Esophagus mucosa (tissue), 1 donor: ENCODE measurements around the gene KIF1C. TPM values are rescaled to one million over a fixed set of nuclear protein-coding genes. Genes with fewer than 3 reads are reported as not detected.

Source experiments
- ATAC-seq: fragments of 200-7000 bp; cut with Tn5 transposase; one replicate; pipeline ENCODE4 v1.9.1; 2020
- total RNA-seq: library from RNA; stranded (reverse); gene quantifications from one replicate; pipeline ENCODE4 v1.2.4, GENCODE V29; 2023
- donor health status: DM: yes; HTN: yes; CAD: no.

The KIF1C gene
- 95.4 TPM for total RNA-seq

DNA sequence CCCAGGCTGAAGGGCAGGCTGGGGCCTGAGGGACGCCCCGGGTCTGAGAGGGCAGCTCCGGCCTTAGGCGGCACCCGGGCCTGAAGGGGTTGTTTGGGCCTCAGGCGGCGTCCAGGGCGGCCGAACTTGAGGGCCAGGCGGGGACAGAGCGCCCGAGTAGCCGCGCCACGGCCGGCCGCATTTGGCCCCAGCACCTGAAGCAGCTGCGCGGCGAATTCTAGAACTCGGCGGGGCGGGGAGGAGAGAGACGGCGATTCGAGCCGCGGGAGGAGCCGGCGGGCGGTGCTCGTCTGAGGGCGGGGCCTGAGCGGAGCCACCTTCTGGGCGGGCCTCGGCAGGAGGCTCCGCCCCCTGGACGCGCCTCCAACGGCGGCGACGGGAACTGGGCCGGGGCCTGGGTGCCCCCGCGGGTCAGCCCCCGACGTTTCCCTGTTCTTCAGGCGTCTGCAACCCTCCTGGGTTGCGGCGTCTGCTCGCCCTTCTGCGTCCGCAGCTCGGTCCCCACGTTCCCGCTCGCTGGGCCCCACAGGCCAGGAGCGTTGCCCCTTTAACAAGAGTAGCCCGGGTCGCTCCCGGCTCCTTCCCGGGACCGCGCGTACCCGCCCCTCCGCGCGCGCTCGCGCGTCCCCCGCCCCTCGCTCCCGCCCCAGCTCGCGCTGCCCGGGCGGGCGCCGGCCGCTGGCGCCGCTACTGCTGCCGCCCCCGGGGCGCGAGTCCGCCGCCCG lies at the start of gene KIF1C, which contains the start of gene INCA1:
TSS of gene KIF1C (plus strand) at position 649 of the 725 bp plus-strand sequence. CDS start 2,297 bp downstream, outside the sequence.
TSS of gene INCA1 (minus strand) at position 221 of the 725 bp plus-strand sequence. CDS start 3,085 bp downstream, outside the sequence.
- ATAC-seq = peak; percentile 92

DNA sequence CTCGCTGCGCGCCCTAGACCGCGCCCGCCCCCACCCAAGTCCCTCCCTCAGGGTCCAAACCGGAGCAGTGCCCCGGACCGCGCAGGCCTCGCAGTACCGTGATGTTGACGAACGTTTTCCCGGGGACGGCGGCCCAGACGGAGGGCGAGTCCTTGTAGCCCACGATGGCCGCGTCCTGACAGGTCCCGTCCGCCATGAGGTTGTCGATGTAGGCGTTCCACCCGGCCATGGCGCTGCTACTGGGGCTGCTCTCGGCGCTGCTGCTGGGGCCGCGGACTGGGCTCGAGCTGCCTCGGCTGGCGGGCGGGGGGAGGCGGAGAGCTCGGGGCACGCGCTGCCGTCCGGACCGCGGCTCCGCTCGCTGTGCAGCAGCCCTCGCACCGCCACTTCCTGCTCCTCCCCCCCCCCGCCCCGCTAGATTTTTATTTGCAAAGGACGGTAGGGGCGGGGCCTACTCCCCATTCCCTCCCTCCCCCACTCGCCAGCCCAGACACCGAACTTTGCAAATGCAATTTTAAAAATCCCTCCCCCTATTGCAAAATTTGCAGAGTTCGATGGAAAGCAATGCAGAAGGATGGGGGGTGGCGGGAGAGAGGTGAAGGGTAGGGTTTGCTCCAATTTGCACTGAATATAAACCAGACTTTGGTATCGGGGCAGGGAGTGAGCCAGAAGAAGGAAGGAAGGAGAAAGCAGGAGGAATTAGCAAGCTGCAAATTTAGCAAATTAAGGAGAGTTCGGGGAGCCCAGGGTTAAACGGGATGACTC lies 49.4 kb upstream of the KIF1C start, which contains the start of gene PFN1:
TSS of gene PFN1 (minus strand) at position 365 of the 765 bp plus-strand sequence. CDS start at position 229, 136 bp downstream.
- ATAC-seq = peak; percentile 71

DNA sequence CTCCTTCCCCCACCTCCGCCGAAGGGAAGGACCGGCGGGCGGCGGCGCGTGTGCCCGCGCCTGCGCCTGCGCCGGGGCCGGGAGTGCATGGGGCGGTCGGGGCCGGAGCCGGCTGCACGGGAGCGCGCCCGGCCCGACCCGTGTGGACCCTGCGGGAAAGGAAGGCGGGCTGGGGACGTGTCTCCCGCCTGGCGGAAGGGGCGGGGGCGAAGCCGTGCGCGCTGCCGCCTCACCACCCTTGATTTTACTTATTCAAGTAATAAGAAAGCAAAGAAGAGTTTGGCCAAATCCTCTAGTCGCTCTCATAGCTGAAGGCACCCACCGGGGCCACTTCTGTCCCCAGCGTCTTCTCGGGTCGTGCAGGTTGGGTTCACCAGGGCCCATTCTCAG lies 48.8 kb upstream of the KIF1C start:
- peak; percentile 62 for ATAC-seq

DNA sequence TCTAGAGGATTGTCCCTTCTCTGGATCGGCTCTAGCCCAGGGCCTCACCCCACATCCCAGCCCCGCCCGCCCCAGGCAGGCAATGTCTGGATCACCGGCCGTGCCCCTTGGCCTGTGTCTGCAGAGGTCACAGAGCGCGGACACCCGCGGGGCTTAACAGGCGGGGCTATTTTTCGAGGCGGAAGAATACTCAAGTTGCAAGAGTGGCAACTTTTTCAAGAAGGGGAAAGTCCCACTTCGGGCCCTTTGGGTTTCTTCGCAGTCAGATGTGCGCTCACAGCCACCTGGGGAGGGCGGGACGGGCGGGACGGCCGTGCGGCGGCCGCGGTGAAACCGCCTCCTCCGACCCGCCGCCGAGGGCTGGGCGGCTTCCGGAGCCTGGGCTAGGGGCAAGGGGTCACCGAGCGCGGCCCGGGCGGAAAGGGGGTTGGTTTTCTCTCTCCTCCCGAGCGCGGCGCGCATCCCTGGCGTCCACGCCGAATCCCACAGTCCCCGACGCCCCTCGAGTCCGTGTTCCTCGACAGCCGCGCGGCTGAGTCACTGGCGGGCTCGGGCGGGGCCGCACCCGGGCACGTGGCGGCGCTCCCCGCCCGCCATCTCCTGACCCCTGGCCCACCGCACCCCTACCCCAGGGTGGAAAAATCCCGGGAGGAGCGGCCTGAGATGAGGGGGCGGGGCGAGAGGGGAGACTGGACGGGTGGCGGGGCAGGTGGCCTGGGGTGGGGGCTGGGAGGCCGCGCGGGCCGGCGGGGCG lies 48.3 kb upstream of the KIF1C start:
- peak; percentile 34 for ATAC-seq

DNA sequence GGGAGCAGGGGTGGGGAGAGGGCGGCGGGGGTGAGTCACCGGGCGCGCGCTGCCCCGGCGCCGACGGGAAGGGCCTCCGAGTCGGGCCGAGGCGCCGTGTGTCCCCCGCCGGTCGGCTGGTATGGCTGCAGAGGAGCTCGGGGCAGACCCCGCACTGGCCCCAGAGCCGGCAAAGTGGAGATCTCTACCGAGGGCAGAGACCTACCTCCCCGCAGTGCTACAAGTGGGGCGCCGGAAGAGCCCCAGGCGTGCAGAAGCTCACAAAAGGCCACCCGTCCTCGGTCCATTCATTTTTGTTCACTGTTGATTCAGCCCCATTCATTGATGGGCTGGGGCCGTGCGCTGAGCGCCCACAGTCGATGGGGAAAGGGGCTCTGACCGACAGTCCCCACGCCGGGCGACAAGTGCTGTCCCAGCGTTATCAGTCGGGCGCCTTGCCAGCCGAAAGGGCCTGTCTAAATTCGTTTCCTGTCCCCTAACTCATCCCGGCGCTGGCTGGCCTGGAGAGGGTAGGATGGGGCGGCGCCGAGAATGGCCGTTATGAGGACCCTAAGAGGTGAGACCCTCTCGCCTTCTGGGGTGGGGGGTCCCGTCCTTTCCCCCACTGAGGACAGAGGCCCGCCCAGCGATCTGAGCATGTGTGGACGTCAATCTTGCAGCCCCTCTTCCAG lies 47.5 kb upstream of the KIF1C start:
- ATAC-seq = peak; percentile 20

DNA sequence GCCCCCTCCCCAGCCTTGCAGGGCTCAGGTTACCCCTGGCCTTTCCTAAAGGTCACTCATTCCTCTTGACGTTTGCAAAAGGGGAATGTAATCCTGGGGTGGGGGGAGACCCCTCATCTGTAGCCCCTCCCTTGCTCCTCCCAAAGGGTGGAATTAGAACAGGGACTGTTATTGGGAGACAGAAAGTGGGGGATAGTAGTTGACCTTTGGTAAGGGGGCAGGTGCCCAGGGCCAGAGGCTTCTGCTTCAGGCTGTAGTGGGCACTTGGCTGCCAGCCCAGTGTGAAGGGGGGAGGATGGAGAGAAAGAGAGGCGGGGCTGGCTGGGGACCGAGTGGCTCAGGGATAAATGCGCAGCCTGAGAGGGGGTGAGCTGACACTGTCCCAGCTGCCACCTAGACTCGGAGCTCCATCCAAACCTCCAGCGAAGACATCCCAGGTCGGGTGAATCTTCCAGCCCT lies 47.0 kb upstream of the KIF1C start, which contains the start of gene ENO3:
TSS of gene ENO3 (plus strand) at position 374 of the 459 bp plus-strand sequence. CDS start 711 bp downstream, outside the sequence.
- ATAC-seq = no peak

DNA sequence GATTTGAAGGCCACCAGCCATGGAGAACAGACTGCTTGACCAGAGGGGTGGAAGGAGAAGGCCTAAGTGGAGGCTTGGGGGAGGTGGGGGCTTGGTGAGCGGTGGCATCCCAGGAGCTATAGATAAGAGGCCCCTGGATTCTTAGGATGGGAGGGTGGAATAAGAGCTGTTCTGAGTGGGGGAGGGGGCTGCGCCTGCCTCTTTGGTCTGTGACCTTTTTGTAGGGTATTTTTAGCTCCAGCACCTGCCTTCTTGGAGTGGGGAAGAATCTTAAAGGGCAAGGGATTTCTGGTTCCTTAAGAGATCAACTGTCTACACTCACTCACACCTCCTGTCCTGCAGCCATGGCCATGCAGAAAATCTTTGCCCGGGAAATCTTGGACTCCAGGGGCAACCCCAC lies 46.3 kb upstream of the KIF1C start:
- ATAC-seq = no peak

DNA sequence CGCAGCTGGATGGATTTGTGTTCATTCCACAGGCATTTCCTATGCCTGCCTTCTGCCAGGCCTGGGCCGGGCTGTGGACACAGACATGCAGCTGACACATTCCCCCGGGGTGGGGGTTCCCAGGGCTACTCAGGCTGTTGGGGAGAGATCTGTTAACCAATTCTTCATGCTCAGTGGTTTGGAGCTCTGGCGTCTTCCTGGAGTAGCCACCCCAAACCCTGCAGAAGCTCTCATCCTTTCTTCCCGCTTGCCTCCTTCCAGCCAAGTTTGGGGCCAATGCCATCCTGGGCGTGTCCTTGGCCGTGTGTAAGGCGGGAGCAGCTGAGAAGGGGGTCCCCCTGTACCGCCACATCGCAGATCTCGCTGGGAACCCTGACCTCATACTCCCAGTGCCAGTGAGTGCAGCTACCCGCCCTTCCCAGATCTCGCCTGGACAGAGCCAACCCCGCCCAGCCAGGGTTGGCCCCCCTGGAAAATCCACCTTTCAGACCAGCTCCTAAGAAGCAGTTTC lies 44.2 kb upstream of the KIF1C start:
- ATAC-seq = no peak

DNA sequence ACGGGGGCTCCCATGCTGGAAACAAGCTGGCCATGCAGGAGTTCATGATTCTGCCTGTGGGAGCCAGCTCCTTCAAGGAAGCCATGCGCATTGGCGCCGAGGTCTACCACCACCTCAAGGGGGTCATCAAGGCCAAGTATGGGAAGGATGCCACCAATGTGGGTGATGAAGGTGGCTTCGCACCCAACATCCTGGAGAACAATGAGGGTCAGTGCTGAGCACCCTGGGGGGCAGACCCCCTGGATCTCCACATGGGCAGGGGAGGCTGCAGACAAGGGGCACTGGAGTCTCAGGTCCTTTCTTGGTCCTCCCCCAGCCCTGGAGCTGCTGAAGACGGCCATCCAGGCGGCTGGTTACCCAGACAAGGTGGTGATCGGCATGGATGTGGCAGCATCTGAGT lies 42.7 kb upstream of the KIF1C start:
- ATAC-seq = no peak

DNA sequence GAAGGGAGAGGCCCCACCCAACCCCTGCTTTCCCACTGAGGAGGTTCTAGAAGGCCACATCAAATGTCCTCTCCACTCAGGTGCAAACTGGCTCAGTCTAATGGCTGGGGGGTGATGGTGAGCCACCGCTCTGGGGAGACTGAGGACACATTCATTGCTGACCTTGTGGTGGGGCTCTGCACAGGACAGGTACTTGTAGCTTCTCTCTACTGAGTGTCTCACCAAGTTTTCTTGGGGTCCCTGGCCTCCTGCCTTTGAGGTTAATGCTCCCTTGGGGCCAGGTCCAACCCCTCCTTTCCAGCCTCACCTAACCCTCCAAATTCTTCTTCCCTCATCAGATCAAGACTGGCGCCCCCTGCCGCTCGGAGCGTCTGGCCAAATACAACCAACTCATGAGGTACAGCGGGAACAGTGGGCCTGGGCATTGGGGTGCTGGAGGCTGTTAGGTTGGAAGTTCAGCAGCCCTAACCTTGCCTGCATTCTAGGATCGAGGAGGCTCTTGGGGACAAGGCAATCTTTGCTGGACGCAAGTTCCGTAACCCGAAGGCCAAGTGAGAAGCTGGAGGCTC lies 41.2 kb upstream of the KIF1C start:
- no peak for ATAC-seq

DNA sequence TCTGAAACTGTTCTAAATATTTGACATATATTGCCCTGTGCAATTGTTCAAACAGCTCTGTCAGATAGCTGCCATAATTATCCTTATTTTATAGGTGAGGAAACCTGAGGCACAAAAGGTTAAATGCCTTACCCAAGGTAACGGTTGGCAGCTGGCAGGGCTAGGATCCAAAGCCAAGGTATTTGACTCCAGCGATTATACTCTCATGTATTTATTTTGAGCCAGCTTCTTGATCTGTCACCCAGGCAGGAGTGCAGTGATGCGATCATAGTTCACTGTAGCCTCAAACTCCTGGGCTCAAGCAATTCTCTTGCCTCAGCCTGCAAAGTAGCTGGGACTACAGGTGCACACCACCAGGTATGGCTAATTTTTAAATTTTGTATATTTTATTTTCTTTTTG lies 39.6 kb upstream of the KIF1C start:
- ATAC-seq = no peak

DNA sequence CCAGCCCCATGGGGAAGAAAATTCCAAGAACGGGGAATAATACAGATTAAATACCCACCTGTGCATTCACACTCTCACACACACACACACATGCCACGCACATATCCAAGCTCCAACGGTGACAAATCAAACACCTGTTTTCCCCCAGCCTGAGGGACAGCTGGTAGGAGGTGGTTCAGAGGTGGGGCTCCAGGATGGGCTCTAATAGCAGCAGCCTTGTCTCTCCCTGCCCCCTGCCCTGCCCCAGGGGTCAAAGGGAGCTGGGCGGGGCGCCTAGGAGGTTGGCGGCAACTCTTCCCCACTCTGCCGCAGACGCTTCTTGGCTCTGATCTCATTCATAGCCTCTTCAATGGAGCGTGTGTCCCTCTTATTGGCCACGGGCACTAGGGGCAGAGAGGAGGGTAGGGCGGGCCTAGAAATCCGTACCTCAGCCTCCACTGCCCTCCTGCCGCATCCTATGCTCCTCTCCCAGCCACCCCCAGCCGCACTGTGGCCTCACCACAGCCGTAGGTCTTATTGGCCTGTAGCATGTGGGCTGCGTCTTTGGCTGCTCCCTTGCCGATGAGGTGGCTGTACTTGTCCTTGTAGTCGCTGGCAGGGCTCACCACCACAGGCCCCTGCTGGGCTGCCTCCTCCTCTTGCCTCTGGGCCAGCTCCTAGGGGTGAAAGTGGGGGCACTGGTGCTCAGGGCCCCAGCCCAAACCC lies 38.3 kb upstream of the KIF1C start:
- ATAC-seq = peak; percentile 2

DNA sequence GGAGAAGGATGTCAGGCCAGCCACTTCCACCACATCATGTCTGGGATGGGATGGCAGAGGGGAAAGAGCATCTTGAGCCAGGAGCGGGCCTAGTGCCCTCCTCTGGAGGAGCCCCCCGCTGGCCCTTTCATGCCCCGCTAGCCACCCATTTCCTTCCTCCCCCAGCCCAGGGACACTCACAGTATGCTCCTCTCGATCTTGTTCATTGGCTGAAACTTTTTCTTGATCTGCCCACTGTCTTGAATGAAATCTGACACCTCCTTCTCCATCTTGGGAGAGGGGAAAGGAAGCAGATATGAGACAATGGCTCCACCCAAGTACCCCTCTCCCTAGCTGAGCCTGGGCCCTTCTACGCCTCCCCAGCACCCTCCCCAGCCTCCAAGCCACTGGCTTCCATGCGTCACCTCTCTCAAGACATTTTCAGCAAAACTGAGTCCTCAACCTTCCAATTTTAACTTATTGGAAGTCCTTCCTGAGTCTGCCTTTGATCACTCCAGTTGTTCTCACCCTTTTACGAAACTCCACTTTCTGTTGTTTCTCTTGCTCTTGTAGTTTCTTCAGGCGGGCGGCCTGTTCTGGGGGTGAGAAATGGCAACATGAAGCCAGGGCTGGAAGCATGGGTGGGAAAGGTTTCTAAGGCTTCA lies 37.3 kb upstream of the KIF1C start:
- no peak for ATAC-seq

DNA sequence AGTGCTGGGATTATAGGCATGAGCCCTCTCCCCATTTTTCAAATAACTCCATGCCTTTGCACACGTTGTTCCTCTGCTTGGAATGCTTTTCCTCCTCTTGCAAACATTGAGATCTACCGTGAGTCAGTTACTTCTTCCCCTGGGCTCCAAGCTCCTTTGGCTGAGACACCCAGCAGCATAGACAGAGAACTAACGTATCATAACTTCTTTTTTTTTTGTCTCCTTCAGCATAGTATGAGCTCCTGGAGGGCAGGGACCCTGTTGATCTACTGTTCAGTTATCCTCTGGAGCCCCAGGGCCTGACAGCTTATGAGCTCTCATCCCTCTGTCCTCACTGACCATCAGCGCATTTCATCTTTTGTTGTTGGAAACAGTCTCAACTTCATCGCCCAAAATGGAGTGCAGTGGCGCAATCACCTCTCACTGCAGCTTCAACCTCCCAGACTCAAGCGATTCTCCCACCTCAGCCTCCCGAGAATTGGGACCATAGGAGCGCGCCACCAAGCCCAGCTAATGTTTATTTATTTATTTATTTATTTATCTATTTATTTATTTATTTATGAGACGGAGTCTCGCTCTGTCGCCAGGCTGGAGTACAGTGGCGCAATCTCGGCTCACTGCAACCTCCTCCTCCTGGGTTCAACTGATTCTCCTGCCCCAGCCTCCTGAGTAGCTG lies 32.3 kb upstream of the KIF1C start:
- ATAC-seq = no peak

DNA sequence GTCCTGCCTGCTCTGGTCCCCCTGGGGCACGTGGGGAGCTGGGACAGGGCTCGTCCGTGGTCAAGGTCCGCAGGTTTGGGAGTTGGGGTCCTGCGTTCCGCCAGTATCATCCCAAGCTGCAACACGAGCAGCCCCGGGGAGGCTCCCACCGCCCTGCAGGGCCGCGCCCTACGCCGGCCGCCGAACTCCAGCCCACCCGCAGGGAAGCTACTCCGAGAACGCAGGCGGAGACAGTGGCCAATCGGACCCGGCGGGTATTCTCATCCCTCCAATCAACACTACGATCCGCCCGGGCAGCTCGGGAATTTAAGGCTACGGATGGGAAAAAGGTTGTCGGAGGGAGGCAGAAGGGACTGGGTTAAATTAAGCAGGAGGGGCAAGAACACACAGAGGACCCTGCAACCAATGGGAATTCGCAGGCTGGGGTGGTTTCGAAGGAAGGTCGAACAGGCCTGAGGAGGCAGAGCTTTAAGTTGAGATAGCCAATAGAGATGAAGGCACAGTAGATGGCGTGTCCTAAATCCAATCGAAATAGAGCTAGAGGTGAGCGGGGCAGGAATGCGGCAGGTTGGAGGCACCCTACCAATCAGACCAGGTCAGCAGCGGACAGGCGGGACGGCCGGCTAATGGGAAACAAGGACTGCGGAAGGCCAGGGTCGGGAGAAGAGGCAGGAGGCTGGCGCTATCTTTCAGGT lies 30.8 kb upstream of the KIF1C start:
- peak; percentile 89 for ATAC-seq

DNA sequence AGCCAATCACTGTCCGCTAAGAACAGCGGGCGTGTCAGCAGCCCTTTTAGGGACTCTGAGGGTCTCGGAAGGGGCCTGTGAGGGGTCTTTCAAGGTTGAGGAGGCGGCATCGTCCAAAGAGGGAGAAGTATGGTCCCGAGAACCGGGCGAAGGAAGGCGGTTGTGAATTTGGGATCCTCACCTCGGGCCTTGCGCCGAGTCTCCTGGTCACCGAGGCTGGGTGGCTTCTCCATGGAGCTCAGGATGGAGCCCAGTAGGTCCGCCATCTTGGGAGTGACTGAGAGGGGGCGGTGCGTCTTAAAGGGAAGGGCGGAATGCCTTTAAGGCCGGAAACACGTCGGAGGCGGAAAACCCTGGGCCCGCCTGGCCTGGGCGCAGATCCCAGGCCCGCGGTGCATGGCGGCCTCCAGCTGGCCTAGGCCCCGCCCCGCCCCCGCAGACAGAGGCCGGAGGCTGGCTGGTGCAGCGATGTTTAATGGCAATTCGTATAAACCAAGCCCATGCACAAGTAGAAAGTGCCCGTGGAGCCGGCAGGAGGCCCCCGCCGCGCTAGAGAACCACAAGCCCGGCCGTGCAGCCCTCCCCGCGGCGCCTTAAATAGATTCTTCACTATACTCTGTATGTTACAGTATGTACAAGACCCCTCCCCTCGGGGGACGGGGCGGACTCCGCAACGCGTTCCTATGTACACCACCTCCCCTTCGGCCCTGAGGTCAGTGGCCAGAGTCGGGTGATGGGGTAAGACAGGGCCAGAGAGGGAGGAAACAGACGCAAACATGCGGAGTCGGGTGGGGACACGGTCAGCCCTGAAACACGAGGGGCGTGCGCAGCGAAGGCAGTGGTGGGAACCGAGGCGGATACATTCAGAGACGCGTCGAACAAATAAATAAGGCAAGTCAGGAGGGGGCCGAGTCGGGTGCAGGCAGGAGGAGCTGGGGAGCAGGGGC lies 29.9 kb upstream of the KIF1C start, which contains the start of gene SPAG7:
TSS of gene SPAG7 (minus strand) at position 279 of the 947 bp plus-strand sequence. CDS start at position 266, 13 bp downstream.
- peak; percentile 85 for ATAC-seq

DNA sequence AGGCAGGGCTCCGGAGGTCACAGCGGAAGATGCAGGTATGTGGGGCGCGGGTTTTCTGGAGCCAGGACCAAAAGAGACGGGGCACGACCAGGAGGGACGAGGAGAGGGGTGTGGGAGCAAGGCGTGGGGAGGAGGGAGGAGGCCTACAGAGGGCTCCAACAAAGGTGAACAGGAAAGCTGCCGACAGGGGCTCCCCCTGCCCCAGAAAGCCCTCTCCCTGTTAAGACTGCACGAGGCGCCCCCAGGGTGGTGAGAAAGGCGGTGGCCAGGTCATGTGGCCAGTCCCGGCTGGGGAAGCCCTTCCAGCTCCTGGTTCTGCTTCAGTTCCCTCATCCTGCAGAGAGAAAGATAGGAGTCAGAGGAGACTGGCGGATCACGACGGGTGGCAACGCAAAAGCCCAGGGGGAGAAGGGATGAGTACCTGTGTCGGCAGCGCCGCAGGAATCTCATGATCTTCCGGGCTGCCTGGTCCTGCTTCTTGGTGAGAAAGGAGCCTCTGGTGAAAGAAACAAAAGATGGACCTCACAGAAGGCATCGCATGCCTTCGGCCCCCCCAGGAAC lies 29.2 kb upstream of the KIF1C start:
- peak; percentile 0 for ATAC-seq
